GM12878 (cell line): ENCODE data around the gene ATP10A.

ENCODE experiments used
- ASH2L ChIP-seq: fragments of 300-600, 200-600 bp; sonication (generic); IDR thresholded peaks from 2 replicates; pipeline ENCODE4 v1.6.1; 2017; ENCODE audit warnings: low read depth, mild to moderate bottlenecking, borderline replicate concordance
- ATF3 ChIP-seq: IDR thresholded peaks from 2 replicates; pipeline ENCODE4 v1.6.1; 2011; ENCODE audit warnings: low read depth, mild to moderate bottlenecking, low read length, moderate library complexity, borderline replicate concordance; ENCODE audit errors: extremely low read depth
- CTCF ChIP-seq, 3 experiments: IDR thresholded peaks in 2 of 3; conservative IDR thresholded peaks in 1 of 3; 2 replicates each; pipeline ENCODE4 v1.5.1; 2011; ENCODE audit warnings: low read depth in 3 of 3, low read length in 3 of 3, mild to moderate bottlenecking in 3 of 3, control low read depth in 2 of 3, moderate library complexity in 2 of 3, inconsistent platforms in 1 of 3, mixed read lengths in 1 of 3; ENCODE audit not compliant: control insufficient read depth in 2 of 3, insufficient read depth in 1 of 3; ENCODE audit errors: extremely low read depth in 1 of 3
- EZH2 ChIP-seq: IDR thresholded peaks from 2 replicates; pipeline ENCODE4 v1.6.1; 2012; ENCODE audit warnings: low read depth, mild to moderate bottlenecking, control low read depth, inconsistent platforms, low read length, borderline replicate concordance; ENCODE audit not compliant: control insufficient read depth
- HCFC1 ChIP-seq: fragments of 150-350 bp; IDR thresholded peaks from 2 replicates; pipeline ENCODE4 v1.6.1; 2014; ENCODE audit warnings: low read length
- KDM1A ChIP-seq: fragments of 200-600 bp; sonication (generic); IDR thresholded peaks from 2 replicates; pipeline ENCODE4 v1.6.1; 2016; ENCODE audit warnings: borderline replicate concordance
- POLR2A ChIP-seq: IDR thresholded peaks from 2 replicates; pipeline ENCODE4 v1.6.1; 2011; ENCODE audit warnings: low read depth, mild to moderate bottlenecking, low read length
- SMAD1 ChIP-seq: fragments of 450-650 bp; IDR thresholded peaks from 2 replicates; pipeline ENCODE4 v1.6.1; 2018; ENCODE audit warnings: mild to moderate bottlenecking, low read depth; ENCODE audit not compliant: partially characterized antibody
- SPI1 ChIP-seq: IDR thresholded peaks from 2 replicates; pipeline ENCODE4 v1.6.1; 2011; ENCODE audit warnings: low read depth, mild to moderate bottlenecking, low read length, moderate library complexity, borderline replicate concordance; ENCODE audit not compliant: insufficient read depth
- SREBF2 ChIP-seq: IDR thresholded peaks from 2 replicates; pipeline ENCODE4 v1.6.1; 2012; ENCODE audit warnings: mild to moderate bottlenecking, low read length
- USF2 ChIP-seq: IDR thresholded peaks from 2 replicates; pipeline ENCODE4 v1.6.1; 2011; ENCODE audit warnings: low read depth, low read length, improper control_type of control experiment, borderline replicate concordance

GRCh38 chr15:25879438-25879837 lies 16.3 kb upstream of the ATP10A start:
- TF ChIP-seq CTCF (IDR thresholded peaks at IDR 0.05 in 2 of 3, conservative IDR thresholded peaks at IDR 0.05 in 1 of 3; ENCODE audit: control insufficient read depth in 2 of 3, extremely low read depth in 1 of 3, insufficient read depth in 1 of 3, low read depth in 3 of 3, low read length in 3 of 3) (no peak), HCFC1 (no peak), ASH2L (no peak), SMAD1 (no peak), EZH2 (no peak), KDM1A (no peak), SREBF2 (no peak), ATF3 (no peak), POLR2A (no peak), USF2 (no peak), SPI1 (no peak)
